SK-N-SH (cell line): ENCODE data around the gene CALM1. TPM values are rescaled to one million over a fixed set of nuclear protein-coding genes. Genes with fewer than 3 reads are reported as not detected.

Experiments used
- CTCF ChIA-PET: fragments of 300-600, 350-600 bp; formaldehyde crosslinking; extraction: SDS; loops from one replicate; lab custom pipeline; 2021; lab: Yijun Ruan, JAX
- POLR2A ChIA-PET: fragments of 350-600 bp; sonication (Branson Sonifier 250); formaldehyde crosslinking; extraction: SDS; loops from one replicate; lab custom pipeline; 2020; ENCODE audit warnings: antibody characterized with exemption, inconsistent platforms; lab: Yijun Ruan, JAX
- DNase-seq: peaks from one replicate; pipeline ENCODE4 v3.0.0; 2012
- H2AFZ ChIP-seq: fragments of 200-600 bp; sonication (generic); 2 replicates; pipeline ENCODE4 v1.8.1; 2016; ENCODE audit warnings: antibody characterized with exemption, mild to moderate bottlenecking, low read depth
- H3F3A ChIP-seq: fragments of 200-600 bp; sonication (generic); replicated peaks from 2 replicates; pipeline ENCODE3; 2016; ENCODE audit warnings: antibody characterized with exemption, mild to moderate bottlenecking; ENCODE audit not compliant: insufficient read depth
- H3K27ac ChIP-seq, 2 experiments: fragments of 200-500 bp in 1 of 2; fragments of 200-600 bp in 1 of 2; sonication (Bioruptor generic) in 1 of 2; sonication (generic), shearing (Covaris generic) in 1 of 2; 2 replicates each; pipeline versions ENCODE4 v1.5.1 to v1.6.1; 2014 to 2016; ENCODE audit warnings: low read depth in 2 of 2, inconsistent platforms in 1 of 2, low read length in 1 of 2, mild to moderate bottlenecking in 1 of 2, mixed read lengths in 1 of 2
- H3K27me3 ChIP-seq: fragments of 200-600 bp; sonication (generic), shearing (Covaris generic); 2 replicates; pipeline ENCODE4 v1.6.1; 2016; ENCODE audit warnings: mixed run types; ENCODE audit not compliant: insufficient read depth
- H3K36me3 ChIP-seq, 2 experiments: fragments of 200-500 bp in 1 of 2; fragments of 200-600 bp in 1 of 2; sonication (Bioruptor generic) in 1 of 2; sonication (generic) in 1 of 2; replicated peaks in 1 of 2; 2 replicates each; pipeline versions ENCODE3 to v1.5.1; 2014 to 2016; ENCODE audit warnings: low read length in 1 of 2, mild to moderate bottlenecking in 1 of 2; ENCODE audit not compliant: insufficient read depth in 2 of 2, control insufficient read depth in 1 of 2
- H3K4me1 ChIP-seq, 2 experiments: fragments of 200-500 bp in 1 of 2; fragments of 200-600 bp in 1 of 2; sonication (Bioruptor generic) in 1 of 2; sonication (generic), shearing (Covaris generic) in 1 of 2; 2 replicates each; pipeline versions ENCODE4 v1.5.1 to v1.6.1; 2014 to 2016; ENCODE audit warnings: low read depth in 1 of 2, low read length in 1 of 2, mixed run types in 1 of 2; ENCODE audit not compliant: insufficient read depth in 2 of 2, control insufficient read depth in 1 of 2
- H3K4me2 ChIP-seq: fragments of 200-600 bp; sonication (generic), shearing (Covaris generic); 2 replicates; pipeline ENCODE4 v1.6.1; 2017; ENCODE audit warnings: mixed run types
- H3K4me3 ChIP-seq, 2 experiments: fragments of 200-500 bp in 1 of 2; fragments of 200-600 bp in 1 of 2; sonication (Bioruptor generic) in 1 of 2; sonication (generic), shearing (Covaris generic) in 1 of 2; 2 replicates each; pipeline versions ENCODE4 v1.5.1 to v1.8.1; 2014 to 2016; ENCODE audit warnings: low read depth in 2 of 2, inconsistent platforms in 1 of 2, low read length in 1 of 2, mild to moderate bottlenecking in 1 of 2, mixed read lengths in 1 of 2, moderate library complexity in 1 of 2
- H3K79me2 ChIP-seq: fragments of 200-600 bp; sonication (generic); 2 replicates; pipeline ENCODE4 v1.8.1; 2017; ENCODE audit warnings: mild to moderate bottlenecking; ENCODE audit not compliant: insufficient read depth
- H3K9ac ChIP-seq: fragments of 200-600 bp; sonication (generic); 2 replicates; pipeline ENCODE4 v1.6.1; 2017; ENCODE audit warnings: mixed run types
- H3K9me2 ChIP-seq: fragments of 200-600 bp; sonication (generic); 2 replicates; pipeline ENCODE4 v1.6.1; 2017; ENCODE audit warnings: mixed run types
- H3K9me3 ChIP-seq: fragments of 200-600 bp; sonication (generic); 2 replicates; pipeline ENCODE4 v1.6.1; 2017; ENCODE audit warnings: mixed run types, mild to moderate bottlenecking, moderate library complexity
- H4K20me1 ChIP-seq: fragments of 200-600 bp; sonication (generic); 2 replicates; pipeline ENCODE4 v1.6.1; 2017; ENCODE audit warnings: mild to moderate bottlenecking, mixed run types; ENCODE audit not compliant: insufficient read depth
- CHD2 ChIP-seq: fragments of 150-350 bp; IDR thresholded peaks from 2 replicates; pipeline ENCODE4 v1.6.1; 2018; ENCODE audit warnings: low read length; ENCODE audit not compliant: partially characterized antibody
- FOSL2 ChIP-seq: IDR thresholded peaks from 2 replicates; pipeline ENCODE4 v1.4.0; 2012; ENCODE audit warnings: low read depth, mild to moderate bottlenecking, moderate library complexity, borderline replicate concordance
- FOXJ3 ChIP-seq: sonication (generic); formaldehyde crosslinking; IDR thresholded peaks from 2 replicates; pipeline ENCODE4 v1.5.1; 2020; ENCODE audit warnings: mild to moderate bottlenecking, missing genetic modification reagents
- MAX ChIP-seq: IDR thresholded peaks from 2 replicates; pipeline ENCODE4 v1.4.0; 2012; ENCODE audit warnings: low read depth
- MEF2A ChIP-seq: IDR thresholded peaks from 2 replicates; pipeline ENCODE4 v1.4.0; 2012; ENCODE audit warnings: low read depth, borderline replicate concordance
- MXI1 ChIP-seq: IDR thresholded peaks from 2 replicates; pipeline ENCODE4 v1.6.1; 2012; ENCODE audit warnings: mild to moderate bottlenecking, low read depth, low read length, improper control_type of control experiment
- SMC3 ChIP-seq: IDR thresholded peaks from 2 replicates; pipeline ENCODE4 v1.6.1; 2012; ENCODE audit warnings: low read depth, low read length, improper control_type of control experiment
- YY1 ChIP-seq: IDR thresholded peaks from 2 replicates; pipeline ENCODE4 v1.4.0; 2012; ENCODE audit warnings: low read depth, mild to moderate bottlenecking
- WGBS: methylation state at CpG from one replicate; pipeline ENCODE4 v1.1.6; 2017; ENCODE audit warnings: low lambda C conversion rate; 5-methylcytosine and 5-hydroxymethylcytosine counted together
- polyA plus RNA-seq, 3 experiments: library from polyadenylated mRNA; depleted of rRNA; stranded (reverse); fragments of >200 nt; gene quantifications; 2 replicates each; pipeline ENCODE4 v1.2.3, GENCODE V29; 2012
- TF ChIP-seq, protein P1 (sequence below): IDR thresholded peaks from 2 replicates; pipeline ENCODE4; 2012

CALM1 gene
- polyA plus RNA-seq, 1 of the 3 experiments (the other 2 are of a cell fraction): 299 TPM

- Histone ChIP-seq H3F3A (no peaks in the 10 kb centered on the region), H3K4me1 (peaks cover 0 to 8% of the 10 kb centered on the region in 2 experiments; a peak in 1 of 4 replicates), H3K4me2 (no peak overlapping the region), H4K20me1 (no peaks in the 10 kb centered on the region), H3K27me3 (no peaks in the 10 kb centered on the region; the same call in 1 of the 2 replicates), H3K27ac (no peak overlapping the region), H3K9ac (no peak overlapping the region), H3K9me2 (no peaks in the 10 kb centered on the region), H3K36me3 (no peaks in the 10 kb centered on the region), H3K4me3 (no peak overlapping the region), H3K79me2 (no peaks in the 10 kb centered on the region), H2AFZ (no peak overlapping the region), H3K9me3 (no peaks in the 10 kb centered on the region)
- no peak for DNase-seq
- POLR2A ChIA-PET: no interaction called here
- 77% methylated on average over 12 of the region's 16 CpGs for WGBS
- TF ChIP-seq FOSL2 (no peak), FOXJ3 (CRISPR knock-in tag) (no peak), MAX (no peak), MEF2A (no peak), CHD2 (no peak), YY1 (no peak)
- CTCF ChIA-PET: interaction anchor here (0.7 to 1.1 kb wide), 2 partner anchors 342 to 1476 kb away, joined by 3 read pairs; no protein-coding TSS in a partner anchor
These were observed 42.1 kb upstream of the CALM1 start for GRCh38 chr14:90354551-90355298.

GRCh38 chr14:90355540-90356518 lies 41.0 kb upstream of the CALM1 start:
- H3K27ac ChIP-seq: no peak overlapping the region
- TF ChIP-seq, protein P1, sequence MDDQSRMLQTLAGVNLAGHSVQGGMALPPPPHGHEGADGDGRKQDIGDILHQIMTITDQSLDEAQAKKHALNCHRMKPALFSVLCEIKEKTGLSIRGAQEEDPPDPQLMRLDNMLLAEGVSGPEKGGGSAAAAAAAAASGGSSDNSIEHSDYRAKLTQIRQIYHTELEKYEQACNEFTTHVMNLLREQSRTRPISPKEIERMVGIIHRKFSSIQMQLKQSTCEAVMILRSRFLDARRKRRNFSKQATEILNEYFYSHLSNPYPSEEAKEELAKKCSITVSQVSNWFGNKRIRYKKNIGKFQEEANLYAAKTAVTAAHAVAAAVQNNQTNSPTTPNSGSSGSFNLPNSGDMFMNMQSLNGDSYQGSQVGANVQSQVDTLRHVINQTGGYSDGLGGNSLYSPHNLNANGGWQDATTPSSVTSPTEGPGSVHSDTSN: no peak
- TF ChIP-seq MXI1 (no peak), SMC3 (no peak)
- no peak overlapping the region for H3K4me3 ChIP-seq
- no peaks in the 10 kb centered on the region for H3K36me3 ChIP-seq
- H3K4me2 ChIP-seq: no peak overlapping the region
- CTCF ChIA-PET: interaction anchor here (0.7 to 1.1 kb wide), 2 partner anchors 341 to 1477 kb away, joined by 3 read pairs; no protein-coding TSS in a partner anchor
- H3K9ac ChIP-seq: no peak overlapping the region
- H4K20me1 ChIP-seq: no peaks in the 10 kb centered on the region
- no peak for DNase-seq
- H3K9me2 ChIP-seq: no peaks in the 10 kb centered on the region
- no peaks in the 10 kb centered on the region for H3F3A ChIP-seq
- H3K79me2 ChIP-seq: no peaks in the 10 kb centered on the region
- no peaks in the 10 kb centered on the region for H3K9me3 ChIP-seq
- 71% methylated on average over 8 of the region's 8 CpGs for WGBS
- POLR2A ChIA-PET: interaction anchor here (0.6 kb wide), 1 partner anchor 8 kb away, joined by 4 read pairs; no protein-coding TSS in a partner anchor
- H3K4me1 ChIP-seq: peaks cover 0 to 8% of the 10 kb centered on the region in 2 experiments; a peak in 1 of 4 replicates
- no peak overlapping the region for H2AFZ ChIP-seq
- H3K27me3 ChIP-seq: no peaks in the 10 kb centered on the region; the same call in 1 of the 2 replicates
